T-helper 22 cell (primary cell): Measurements from ENCODE around the gene RPS10.

Experiments
- DNase-seq: peaks from one replicate; pipeline ENCODE4 v3.0.0-alpha.2; 2020; ENCODE audit warnings: low read depth

RPS10 gene

GRCh38 chr6:34370361-34370760, 55.5 kb downstream of the RPS10 start:
- no peak for DNase-seq

DNA sequence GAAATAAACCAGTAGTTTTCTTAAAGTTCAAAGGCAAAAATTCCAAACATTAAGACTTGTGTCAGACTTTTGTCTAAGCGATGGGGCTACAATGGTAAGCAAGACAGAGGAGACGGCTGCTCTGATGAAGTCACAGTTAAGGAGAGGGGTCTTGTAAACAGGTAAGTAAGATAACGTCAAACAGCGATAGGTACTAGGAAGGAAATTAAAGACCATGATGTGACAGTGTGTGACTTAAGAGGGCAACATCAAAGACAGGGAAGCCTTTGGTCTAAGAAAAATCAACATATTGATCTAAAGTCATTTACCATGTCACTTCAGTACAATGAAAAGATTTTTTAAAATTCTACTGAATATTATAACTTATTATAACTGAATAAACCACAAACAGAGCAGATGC, 56.5 kb downstream of the RPS10 start:
- DNase-seq: no peak
